Activated T-cell treated with anti-CD3 and anti-CD28 coated beads, Interleukin-2, amount 50 U/mL, for 4 hours (primary cell): ENCODE measurements around the gene SCUBE1. TPM values are rescaled to one million over a fixed set of nuclear protein-coding genes. Genes with fewer than 3 reads are reported as not detected.

Experiments used
- ATAC-seq, 2 donors: fragments of 200-7000 bp; cut with Tn5 transposase; one replicate each; pipeline ENCODE4 v1.10.0; 2021
- DNase-seq: peaks from one replicate; pipeline ENCODE4 v3.0.0-alpha.2; 2020
- H3K27me3 Mint-ChIP-seq: one replicate; pipeline ENCODE4 v1.8.0; 2021; ENCODE audit warnings: low read depth, mixed read lengths
- H3K36me3 Mint-ChIP-seq: one replicate; pipeline ENCODE4 v1.8.0; 2022; ENCODE audit warnings: mixed read lengths; ENCODE audit not compliant: insufficient read depth
- H3K4me1 Mint-ChIP-seq: one replicate; pipeline ENCODE4 v1.8.0; 2021; ENCODE audit warnings: low read depth, mixed read lengths
- H3K4me3 Mint-ChIP-seq: one replicate; pipeline ENCODE4 v1.8.0; 2021; ENCODE audit warnings: mild to moderate bottlenecking, moderate library complexity, mixed read lengths
- H3K9me3 Mint-ChIP-seq: one replicate; pipeline ENCODE4 v1.8.0; 2021; ENCODE audit warnings: mixed read lengths
- total RNA-seq, 3 donors: library from RNA; stranded (reverse); gene quantifications; one replicate each; pipeline ENCODE4 v1.2.1, GENCODE V29; 2021

The SCUBE1 gene
- total RNA-seq, 3 donors from 2014 or later: 0.08 TPM; not detected in 2

GRCh38 chr22:43222987-43223386 lies 120.2 kb downstream of the SCUBE1 start:
- Mint-ChIP-seq H3K27me3 (peaks cover 5% of the 10 kb centered on the region), H3K4me1 (no peaks in the 10 kb centered on the region), H3K4me3 (no peak overlapping the region), H3K9me3 (no peaks in the 10 kb centered on the region), H3K36me3 (no peaks in the 10 kb centered on the region)
- no peak for DNase-seq
- ATAC-seq: no peak

- no peaks in the 10 kb centered on the region for H3K36me3 Mint-ChIP-seq
- H3K9me3 Mint-ChIP-seq: no peaks in the 10 kb centered on the region
- DNase-seq (no peak), ATAC-seq (no peak)
- peaks cover 5% of the 10 kb centered on the region for H3K27me3 Mint-ChIP-seq
- no peaks in the 10 kb centered on the region for H3K4me1 Mint-ChIP-seq
- no peak overlapping the region for H3K4me3 Mint-ChIP-seq
Measured at GRCh38 chr22:43222262-43222661, 120.9 kb downstream of the SCUBE1 start.

- ATAC-seq (no peak), DNase-seq (no peak)
- H3K4me3 Mint-ChIP-seq: no peak overlapping the region
- H3K36me3 Mint-ChIP-seq: no peaks in the 10 kb centered on the region
- H3K9me3 Mint-ChIP-seq: no peaks in the 10 kb centered on the region
- no peaks in the 10 kb centered on the region for H3K4me1 Mint-ChIP-seq
- H3K27me3 Mint-ChIP-seq: peaks cover 3% of the 10 kb centered on the region
Measured at GRCh38 chr22:43220625-43221380, 122.4 kb downstream of the SCUBE1 start.

- DNase-seq: no peak
Measured at GRCh38 chr22:43218786-43219185, 124.4 kb downstream of the SCUBE1 start.

GRCh38 chr22:43217285-43218030 lies 125.7 kb downstream of the SCUBE1 start:
- Mint-ChIP-seq H3K36me3 (no peaks in the 10 kb centered on the region), H3K4me1 (no peaks in the 10 kb centered on the region), H3K27me3 (no peaks in the 10 kb centered on the region), H3K4me3 (no peak overlapping the region), H3K9me3 (no peaks in the 10 kb centered on the region)
- ATAC-seq: no peak
- DNase-seq: no peak

More at GRCh38 chr22:43218786-43219185, 124.4 kb downstream of the SCUBE1 start:
- no peak overlapping the region for H3K4me3 Mint-ChIP-seq
- no peaks in the 10 kb centered on the region for H3K27me3 Mint-ChIP-seq
- no peaks in the 10 kb centered on the region for H3K36me3 Mint-ChIP-seq
- no peak for ATAC-seq
- no peaks in the 10 kb centered on the region for H3K9me3 Mint-ChIP-seq
- no peaks in the 10 kb centered on the region for H3K4me1 Mint-ChIP-seq

GRCh38 chr22:43216738-43217137 lies 126.4 kb downstream of the SCUBE1 start:
- DNase-seq (no peak), ATAC-seq (no peak)
- Mint-ChIP-seq H3K4me1 (no peaks in the 10 kb centered on the region), H3K9me3 (no peaks in the 10 kb centered on the region), H3K4me3 (no peak overlapping the region), H3K36me3 (no peaks in the 10 kb centered on the region), H3K27me3 (no peaks in the 10 kb centered on the region)

- no peaks in the 10 kb centered on the region for H3K27me3 Mint-ChIP-seq
- ATAC-seq (no peak), DNase-seq (no peak)
- no peaks in the 10 kb centered on the region for H3K4me1 Mint-ChIP-seq
- H3K4me3 Mint-ChIP-seq: no peak overlapping the region
- H3K9me3 Mint-ChIP-seq: no peaks in the 10 kb centered on the region
- H3K36me3 Mint-ChIP-seq: no peaks in the 10 kb centered on the region
Measured at GRCh38 chr22:43213962-43214361, 129.2 kb downstream of the SCUBE1 start.

GRCh38 chr22:43213051-43213450 lies 130.1 kb downstream of the SCUBE1 start:
- H3K4me1 Mint-ChIP-seq: no peaks in the 10 kb centered on the region
- DNase-seq: no peak
- no peak for ATAC-seq
- H3K4me3 Mint-ChIP-seq: no peak overlapping the region
- no peaks in the 10 kb centered on the region for H3K9me3 Mint-ChIP-seq
- no peaks in the 10 kb centered on the region for H3K27me3 Mint-ChIP-seq
- H3K36me3 Mint-ChIP-seq: no peaks in the 10 kb centered on the region

GRCh38 chr22:43212434-43212952 lies 130.7 kb downstream of the SCUBE1 start:
- H3K4me3 Mint-ChIP-seq: no peak overlapping the region
- no peaks in the 10 kb centered on the region for H3K9me3 Mint-ChIP-seq
- H3K4me1 Mint-ChIP-seq: no peaks in the 10 kb centered on the region
- H3K27me3 Mint-ChIP-seq: no peaks in the 10 kb centered on the region
- DNase-seq: no peak
- ATAC-seq: no peak
- no peaks in the 10 kb centered on the region for H3K36me3 Mint-ChIP-seq

GRCh38 chr22:43211941-43212433 lies 131.2 kb downstream of the SCUBE1 start:
- DNase-seq (no peak), ATAC-seq (no peak)
- Mint-ChIP-seq H3K27me3 (no peaks in the 10 kb centered on the region), H3K36me3 (no peaks in the 10 kb centered on the region), H3K4me1 (no peaks in the 10 kb centered on the region), H3K9me3 (no peaks in the 10 kb centered on the region), H3K4me3 (no peak overlapping the region)

- H3K27me3 Mint-ChIP-seq: no peaks in the 10 kb centered on the region
- H3K36me3 Mint-ChIP-seq: no peaks in the 10 kb centered on the region
Measured at GRCh38 chr22:43210631-43211515, 132.3 kb downstream of the SCUBE1 start.

GRCh38 chr22:43209971-43210370 lies 133.2 kb downstream of the SCUBE1 start:
- no peaks in the 10 kb centered on the region for H3K36me3 Mint-ChIP-seq

More at GRCh38 chr22:43210631-43211515, 132.3 kb downstream of the SCUBE1 start:
- DNase-seq: no peak
- no peak for ATAC-seq
- H3K4me1 Mint-ChIP-seq: peaks cover 4% of the 10 kb centered on the region
- no peaks in the 10 kb centered on the region for H3K9me3 Mint-ChIP-seq
- no peak overlapping the region for H3K4me3 Mint-ChIP-seq

GRCh38 chr22:43209523-43209890 lies 133.7 kb downstream of the SCUBE1 start:
- no peak for ATAC-seq
- Mint-ChIP-seq H3K4me3 (no peak overlapping the region), H3K27me3 (no peaks in the 10 kb centered on the region), H3K9me3 (no peaks in the 10 kb centered on the region), H3K36me3 (no peaks in the 10 kb centered on the region), H3K4me1 (peaks cover 6% of the 10 kb centered on the region)
- no peak for DNase-seq

More at GRCh38 chr22:43209971-43210370, 133.2 kb downstream of the SCUBE1 start:
- H3K4me1 Mint-ChIP-seq: peaks cover 6% of the 10 kb centered on the region
- DNase-seq (no peak), ATAC-seq (no peak)
- no peaks in the 10 kb centered on the region for H3K9me3 Mint-ChIP-seq
- no peak overlapping the region for H3K4me3 Mint-ChIP-seq
- H3K27me3 Mint-ChIP-seq: no peaks in the 10 kb centered on the region
